ENCODE data around the gene CNGA3. TPM values are rescaled to one million over a fixed set of nuclear protein-coding genes. Genes with fewer than 3 reads are reported as not detected.

The CNGA3 gene
- total and polyA plus RNA-seq, 2 of the 8 experiments (the other 6 are each of a cell fraction or from before 2014, with no cell fraction given) = 0.02 TPM; not detected in 1

- no peak for TF ChIP-seq CHD7 (IDR thresholded peaks at IDR 0.05; ENCODE audit: insufficient replicate concordance, low read length)
- no peak for TF ChIP-seq SP2 (IDR thresholded peaks at IDR 0.05; ENCODE audit: low read length)
- no peak for TF ChIP-seq SIN3A (conservative IDR thresholded peaks at IDR 0.05 in 1 of 2, IDR thresholded peaks at IDR 0.05 in 1 of 2; ENCODE audit: low read depth in 1 of 2, low read length in 2 of 2)
- no peak for TF ChIP-seq ZNF274 (IDR thresholded peaks at IDR 0.05; ENCODE audit: borderline replicate concordance, extremely low read depth, low read length)
Measured at GRCh38 chr2:98419977-98420725, 73.9 kb downstream of the CNGA3 start (continued).
